Measurements from ENCODE around the gene GSTO2. TPM values are rescaled to one million over a fixed set of nuclear protein-coding genes. Genes with fewer than 3 reads are reported as not detected.

The GSTO2 gene
- total and polyA plus RNA-seq, 2 experiments from 2014 or later, result 30.7 to 49.8 TPM

DNA sequence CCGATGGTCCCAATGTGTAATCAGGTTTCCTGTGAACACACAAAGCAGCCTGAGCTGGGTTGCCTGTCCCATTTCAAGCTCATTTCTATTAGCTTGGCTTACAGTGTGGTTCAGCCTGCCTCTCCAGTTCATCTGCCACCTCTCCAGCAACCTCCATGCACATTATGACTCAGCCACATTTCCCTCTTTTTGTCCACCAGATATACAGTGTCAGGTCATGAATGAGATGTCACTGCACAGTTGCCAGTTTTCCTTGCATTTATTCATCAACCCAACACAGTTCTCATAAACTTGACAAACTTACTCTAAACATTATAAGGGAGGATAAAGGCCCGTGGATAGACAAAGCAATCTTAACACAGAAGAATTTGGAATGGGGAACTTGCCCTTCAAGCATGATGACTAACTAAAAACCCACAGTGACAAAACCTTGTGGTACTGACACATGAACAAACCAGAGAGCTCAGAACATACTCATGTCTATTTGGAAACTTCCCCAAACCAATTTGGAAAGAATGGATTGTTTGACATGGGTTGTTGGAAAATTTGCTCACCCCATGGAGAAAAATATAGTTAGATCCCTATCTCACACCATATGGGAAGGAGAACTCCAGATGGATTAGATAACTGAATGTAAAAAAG lies 82.2 kb downstream of the GSTO2 start (continued):
- TF ChIP-seq, protein P1, sequence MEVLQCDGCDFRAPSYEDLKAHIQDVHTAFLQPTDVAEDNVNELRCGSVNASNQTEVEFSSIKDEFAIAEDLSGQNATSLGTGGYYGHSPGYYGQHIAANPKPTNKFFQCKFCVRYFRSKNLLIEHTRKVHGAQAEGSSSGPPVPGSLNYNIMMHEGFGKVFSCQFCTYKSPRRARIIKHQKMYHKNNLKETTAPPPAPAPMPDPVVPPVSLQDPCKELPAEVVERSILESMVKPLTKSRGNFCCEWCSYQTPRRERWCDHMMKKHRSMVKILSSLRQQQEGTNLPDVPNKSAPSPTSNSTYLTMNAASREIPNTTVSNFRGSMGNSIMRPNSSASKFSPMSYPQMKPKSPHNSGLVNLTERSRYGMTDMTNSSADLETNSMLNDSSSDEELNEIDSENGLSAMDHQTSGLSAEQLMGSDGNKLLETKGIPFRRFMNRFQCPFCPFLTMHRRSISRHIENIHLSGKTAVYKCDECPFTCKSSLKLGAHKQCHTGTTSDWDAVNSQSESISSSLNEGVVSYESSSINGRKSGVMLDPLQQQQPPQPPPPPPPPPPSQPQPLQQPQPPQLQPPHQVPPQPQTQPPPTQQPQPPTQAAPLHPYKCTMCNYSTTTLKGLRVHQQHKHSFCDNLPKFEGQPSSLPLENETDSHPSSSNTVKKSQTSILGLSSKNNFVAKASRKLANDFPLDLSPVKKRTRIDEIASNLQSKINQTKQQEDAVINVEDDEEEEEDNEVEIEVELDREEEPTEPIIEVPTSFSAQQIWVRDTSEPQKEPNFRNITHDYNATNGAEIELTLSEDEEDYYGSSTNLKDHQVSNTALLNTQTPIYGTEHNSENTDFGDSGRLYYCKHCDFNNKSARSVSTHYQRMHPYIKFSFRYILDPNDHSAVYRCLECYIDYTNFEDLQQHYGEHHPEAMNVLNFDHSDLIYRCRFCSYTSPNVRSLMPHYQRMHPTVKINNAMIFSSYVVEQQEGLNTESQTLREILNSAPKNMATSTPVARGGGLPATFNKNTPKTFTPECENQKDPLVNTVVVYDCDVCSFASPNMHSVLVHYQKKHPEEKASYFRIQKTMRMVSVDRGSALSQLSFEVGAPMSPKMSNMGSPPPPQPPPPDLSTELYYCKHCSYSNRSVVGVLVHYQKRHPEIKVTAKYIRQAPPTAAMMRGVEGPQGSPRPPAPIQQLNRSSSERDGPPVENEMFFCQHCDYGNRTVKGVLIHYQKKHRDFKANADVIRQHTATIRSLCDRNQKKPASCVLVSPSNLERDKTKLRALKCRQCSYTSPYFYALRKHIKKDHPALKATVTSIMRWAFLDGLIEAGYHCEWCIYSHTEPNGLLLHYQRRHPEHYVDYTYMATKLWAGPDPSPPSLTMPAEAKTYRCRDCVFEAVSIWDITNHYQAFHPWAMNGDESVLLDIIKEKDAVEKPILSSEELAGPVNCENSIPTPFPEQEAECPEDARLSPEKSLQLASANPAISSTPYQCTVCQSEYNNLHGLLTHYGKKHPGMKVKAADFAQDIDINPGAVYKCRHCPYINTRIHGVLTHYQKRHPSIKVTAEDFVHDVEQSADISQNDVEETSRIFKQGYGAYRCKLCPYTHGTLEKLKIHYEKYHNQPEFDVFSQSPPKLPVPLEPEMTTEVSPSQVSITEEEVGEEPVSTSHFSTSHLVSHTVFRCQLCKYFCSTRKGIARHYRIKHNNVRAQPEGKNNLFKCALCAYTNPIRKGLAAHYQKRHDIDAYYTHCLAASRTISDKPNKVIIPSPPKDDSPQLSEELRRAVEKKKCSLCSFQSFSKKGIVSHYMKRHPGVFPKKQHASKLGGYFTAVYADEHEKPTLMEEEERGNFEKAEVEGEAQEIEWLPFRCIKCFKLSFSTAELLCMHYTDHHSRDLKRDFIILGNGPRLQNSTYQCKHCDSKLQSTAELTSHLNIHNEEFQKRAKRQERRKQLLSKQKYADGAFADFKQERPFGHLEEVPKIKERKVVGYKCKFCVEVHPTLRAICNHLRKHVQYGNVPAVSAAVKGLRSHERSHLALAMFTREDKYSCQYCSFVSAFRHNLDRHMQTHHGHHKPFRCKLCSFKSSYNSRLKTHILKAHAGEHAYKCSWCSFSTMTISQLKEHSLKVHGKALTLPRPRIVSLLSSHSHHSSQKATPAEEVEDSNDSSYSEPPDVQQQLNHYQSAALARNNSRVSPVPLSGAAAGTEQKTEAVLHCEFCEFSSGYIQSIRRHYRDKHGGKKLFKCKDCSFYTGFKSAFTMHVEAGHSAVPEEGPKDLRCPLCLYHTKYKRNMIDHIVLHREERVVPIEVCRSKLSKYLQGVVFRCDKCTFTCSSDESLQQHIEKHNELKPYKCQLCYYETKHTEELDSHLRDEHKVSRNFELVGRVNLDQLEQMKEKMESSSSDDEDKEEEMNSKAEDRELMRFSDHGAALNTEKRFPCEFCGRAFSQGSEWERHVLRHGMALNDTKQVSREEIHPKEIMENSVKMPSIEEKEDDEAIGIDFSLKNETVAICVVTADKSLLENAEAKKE (CRISPR knock-in tag; IDR thresholded peaks at IDR 0.05), result no peak
- TF ChIP-seq EZH2 (IDR thresholded peaks at IDR 0.05; ENCODE audit: low read depth, unreplicated experiment), result no peak
- no peak for TF ChIP-seq CREB1 (CRISPR knock-in tag; IDR thresholded peaks at IDR 0.05; ENCODE audit: low read depth)

DNA sequence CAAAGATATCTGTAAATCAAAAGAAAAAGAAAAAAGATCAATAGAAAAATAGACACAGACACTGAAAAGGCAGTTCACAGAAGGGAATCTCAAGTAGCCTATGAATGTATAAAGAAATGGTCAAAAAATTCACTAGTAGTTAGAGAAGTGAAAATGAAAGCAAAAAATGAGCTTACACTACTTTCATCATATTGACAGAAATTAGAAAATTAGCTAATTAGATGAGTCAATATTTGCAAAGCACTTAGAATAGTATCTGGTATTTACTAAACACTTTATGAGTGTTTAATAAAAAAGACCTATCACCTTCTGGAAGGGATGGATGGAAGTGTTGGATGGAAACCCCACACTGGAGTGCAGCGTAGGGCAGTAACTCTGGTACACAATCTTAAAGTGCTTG lies 82.9 kb downstream of the GSTO2 start:
- Histone ChIP-seq H3F3A (replicated peaks; ENCODE audit: low read depth) (no peaks in the 10 kb centered on the region), H3K36me3 (ENCODE audit: insufficient read depth) (no peaks in the 10 kb centered on the region), H3K9me2 (ENCODE audit: insufficient read depth) (no peaks in the 10 kb centered on the region), H3K4me1 (ENCODE audit: insufficient read depth) (peaks cover 12% of the 10 kb centered on the region; the same call in 1 of the 2 replicates), H3K4me3 (no peak overlapping the region), H2AFZ (no peak overlapping the region), H4K20me1 (replicated peaks; ENCODE audit: insufficient read depth) (no peaks in the 10 kb centered on the region; the same call in 1 of the 2 replicates), H3K4me2 (no peak overlapping the region), H3K27me3 (ENCODE audit: insufficient read depth) (peaks cover 27% of the 10 kb centered on the region), H3K27ac (ENCODE audit: low read depth) (no peak overlapping the region), H3K79me2 (replicated peaks; ENCODE audit: insufficient read depth) (no peaks in the 10 kb centered on the region)
- Mint-ChIP-seq H3K36me3 (ENCODE audit: low read depth) (no peaks in the 10 kb centered on the region), H3K4me3 (no peak overlapping the region), H3K27me3 (ENCODE audit: insufficient read depth, low read depth, poor library complexity) (no peaks in the 10 kb centered on the region), H3K9me3 (no peaks in the 10 kb centered on the region), H3K27ac (no peak overlapping the region), H3K4me1 (peaks cover 6% of the 10 kb centered on the region; the same call in 2 of the 3 replicates)
- ATAC-seq, result no peak
- DNase-seq (ENCODE audit: low spot score), result no peak
- TF ChIP-seq NANOG (IDR thresholded peaks at IDR 0.05; ENCODE audit: borderline replicate concordance), result no peak
- TF ChIP-seq ZNF331 (CRISPR knock-in tag; IDR thresholded peaks at IDR 0.05; ENCODE audit: low read depth), result no peak
- TF ChIP-seq ZNF114 (CRISPR knock-in tag; IDR thresholded peaks at IDR 0.05), result no peak
- TF ChIP-seq EZH2 (IDR thresholded peaks at IDR 0.05; ENCODE audit: low read depth, unreplicated experiment), result no peak
- TF ChIP-seq, protein P2, sequence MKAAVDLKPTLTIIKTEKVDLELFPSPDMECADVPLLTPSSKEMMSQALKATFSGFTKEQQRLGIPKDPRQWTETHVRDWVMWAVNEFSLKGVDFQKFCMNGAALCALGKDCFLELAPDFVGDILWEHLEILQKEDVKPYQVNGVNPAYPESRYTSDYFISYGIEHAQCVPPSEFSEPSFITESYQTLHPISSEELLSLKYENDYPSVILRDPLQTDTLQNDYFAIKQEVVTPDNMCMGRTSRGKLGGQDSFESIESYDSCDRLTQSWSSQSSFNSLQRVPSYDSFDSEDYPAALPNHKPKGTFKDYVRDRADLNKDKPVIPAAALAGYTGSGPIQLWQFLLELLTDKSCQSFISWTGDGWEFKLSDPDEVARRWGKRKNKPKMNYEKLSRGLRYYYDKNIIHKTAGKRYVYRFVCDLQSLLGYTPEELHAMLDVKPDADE (IDR thresholded peaks at IDR 0.05), result no peak
- TF ChIP-seq, protein P3, sequence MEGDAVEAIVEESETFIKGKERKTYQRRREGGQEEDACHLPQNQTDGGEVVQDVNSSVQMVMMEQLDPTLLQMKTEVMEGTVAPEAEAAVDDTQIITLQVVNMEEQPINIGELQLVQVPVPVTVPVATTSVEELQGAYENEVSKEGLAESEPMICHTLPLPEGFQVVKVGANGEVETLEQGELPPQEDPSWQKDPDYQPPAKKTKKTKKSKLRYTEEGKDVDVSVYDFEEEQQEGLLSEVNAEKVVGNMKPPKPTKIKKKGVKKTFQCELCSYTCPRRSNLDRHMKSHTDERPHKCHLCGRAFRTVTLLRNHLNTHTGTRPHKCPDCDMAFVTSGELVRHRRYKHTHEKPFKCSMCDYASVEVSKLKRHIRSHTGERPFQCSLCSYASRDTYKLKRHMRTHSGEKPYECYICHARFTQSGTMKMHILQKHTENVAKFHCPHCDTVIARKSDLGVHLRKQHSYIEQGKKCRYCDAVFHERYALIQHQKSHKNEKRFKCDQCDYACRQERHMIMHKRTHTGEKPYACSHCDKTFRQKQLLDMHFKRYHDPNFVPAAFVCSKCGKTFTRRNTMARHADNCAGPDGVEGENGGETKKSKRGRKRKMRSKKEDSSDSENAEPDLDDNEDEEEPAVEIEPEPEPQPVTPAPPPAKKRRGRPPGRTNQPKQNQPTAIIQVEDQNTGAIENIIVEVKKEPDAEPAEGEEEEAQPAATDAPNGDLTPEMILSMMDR (conservative IDR thresholded peaks at IDR 0.05; ENCODE audit: low read depth in 2 of 2), result no peak
- TF ChIP-seq, protein P4, sequence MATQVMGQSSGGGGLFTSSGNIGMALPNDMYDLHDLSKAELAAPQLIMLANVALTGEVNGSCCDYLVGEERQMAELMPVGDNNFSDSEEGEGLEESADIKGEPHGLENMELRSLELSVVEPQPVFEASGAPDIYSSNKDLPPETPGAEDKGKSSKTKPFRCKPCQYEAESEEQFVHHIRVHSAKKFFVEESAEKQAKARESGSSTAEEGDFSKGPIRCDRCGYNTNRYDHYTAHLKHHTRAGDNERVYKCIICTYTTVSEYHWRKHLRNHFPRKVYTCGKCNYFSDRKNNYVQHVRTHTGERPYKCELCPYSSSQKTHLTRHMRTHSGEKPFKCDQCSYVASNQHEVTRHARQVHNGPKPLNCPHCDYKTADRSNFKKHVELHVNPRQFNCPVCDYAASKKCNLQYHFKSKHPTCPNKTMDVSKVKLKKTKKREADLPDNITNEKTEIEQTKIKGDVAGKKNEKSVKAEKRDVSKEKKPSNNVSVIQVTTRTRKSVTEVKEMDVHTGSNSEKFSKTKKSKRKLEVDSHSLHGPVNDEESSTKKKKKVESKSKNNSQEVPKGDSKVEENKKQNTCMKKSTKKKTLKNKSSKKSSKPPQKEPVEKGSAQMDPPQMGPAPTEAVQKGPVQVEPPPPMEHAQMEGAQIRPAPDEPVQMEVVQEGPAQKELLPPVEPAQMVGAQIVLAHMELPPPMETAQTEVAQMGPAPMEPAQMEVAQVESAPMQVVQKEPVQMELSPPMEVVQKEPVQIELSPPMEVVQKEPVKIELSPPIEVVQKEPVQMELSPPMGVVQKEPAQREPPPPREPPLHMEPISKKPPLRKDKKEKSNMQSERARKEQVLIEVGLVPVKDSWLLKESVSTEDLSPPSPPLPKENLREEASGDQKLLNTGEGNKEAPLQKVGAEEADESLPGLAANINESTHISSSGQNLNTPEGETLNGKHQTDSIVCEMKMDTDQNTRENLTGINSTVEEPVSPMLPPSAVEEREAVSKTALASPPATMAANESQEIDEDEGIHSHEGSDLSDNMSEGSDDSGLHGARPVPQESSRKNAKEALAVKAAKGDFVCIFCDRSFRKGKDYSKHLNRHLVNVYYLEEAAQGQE (IDR thresholded peaks at IDR 0.05; ENCODE audit: unreplicated experiment), result no peak
